Neural crest cell (in vitro differentiated cells): ENCODE data around the gene LRRC9. TPM values are rescaled to one million over a fixed set of nuclear protein-coding genes. Genes with fewer than 3 reads are reported as not detected.

Source experiments
- DNase-seq: peaks from one replicate; pipeline ENCODE4 v3.0.0; 2021; ENCODE audit warnings: low read depth, mixed read lengths, low spot score
- H3K27ac Mint-ChIP-seq: one replicate; pipeline ENCODE4 v1.8.0; 2021; ENCODE audit warnings: mild to moderate bottlenecking, mixed read lengths; ENCODE audit not compliant: unreplicated experiment
- H3K27me3 Mint-ChIP-seq: 2 replicates; pipeline ENCODE4 v1.8.0; 2021; ENCODE audit warnings: low read depth, mild to moderate bottlenecking, mixed read lengths
- H3K36me3 Mint-ChIP-seq: 2 replicates; pipeline ENCODE4 v1.8.0; 2021; ENCODE audit warnings: low read depth, mild to moderate bottlenecking, mixed read lengths
- H3K4me1 Mint-ChIP-seq: 2 replicates; pipeline ENCODE4 v1.8.0; 2021; ENCODE audit warnings: mixed read lengths
- H3K4me3 Mint-ChIP-seq: one replicate; pipeline ENCODE4 v1.8.0; 2021; ENCODE audit warnings: mild to moderate bottlenecking, mixed read lengths
- H3K9me3 Mint-ChIP-seq: 2 replicates; pipeline ENCODE4 v1.8.0; 2021; ENCODE audit warnings: mixed read lengths
- CTCF ChIP-seq: fragments of 200-600 bp; sonication (generic); conservative IDR thresholded peaks from 2 replicates; pipeline ENCODE4 v1.5.0; 2021; ENCODE audit warnings: antibody characterized with exemption, mild to moderate bottlenecking
- total RNA-seq: library from RNA; stranded (reverse); gene quantifications from 2 replicates; pipeline ENCODE4 v1.2.1, GENCODE V29; 2021

LRRC9 gene
- total RNA-seq, 1 donor from 2014 or later, result 1.0 TPM

DNA sequence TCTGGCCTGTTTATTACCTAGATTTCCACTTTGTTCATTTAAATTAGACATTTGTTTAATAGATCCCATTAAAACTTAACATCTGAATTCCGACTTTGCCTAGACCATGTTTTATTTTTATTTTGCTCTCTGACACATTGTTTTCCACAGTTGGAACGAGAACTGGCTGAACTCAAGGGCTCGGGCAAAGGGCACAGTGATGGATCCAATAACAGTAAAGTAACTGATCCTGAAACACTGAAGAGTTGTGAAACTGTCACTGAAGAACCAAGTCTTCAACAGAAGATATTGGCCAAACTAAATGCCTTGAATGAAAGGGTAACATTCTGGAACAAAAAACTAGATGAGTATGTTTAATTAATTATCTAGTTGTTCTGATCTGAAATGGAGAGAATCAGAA, 39.7 kb downstream of the LRRC9 start:
- Mint-ChIP-seq H3K4me3 (no peak overlapping the region), H3K9me3 (peaks cover 7% of the 10 kb centered on the region), H3K36me3 (peaks cover 29% of the 10 kb centered on the region), H3K4me1 (no peaks in the 10 kb centered on the region), H3K27me3 (no peaks in the 10 kb centered on the region), H3K27ac (no peak overlapping the region)
- DNase-seq, result no peak
- TF ChIP-seq CTCF, result no peak

DNA sequence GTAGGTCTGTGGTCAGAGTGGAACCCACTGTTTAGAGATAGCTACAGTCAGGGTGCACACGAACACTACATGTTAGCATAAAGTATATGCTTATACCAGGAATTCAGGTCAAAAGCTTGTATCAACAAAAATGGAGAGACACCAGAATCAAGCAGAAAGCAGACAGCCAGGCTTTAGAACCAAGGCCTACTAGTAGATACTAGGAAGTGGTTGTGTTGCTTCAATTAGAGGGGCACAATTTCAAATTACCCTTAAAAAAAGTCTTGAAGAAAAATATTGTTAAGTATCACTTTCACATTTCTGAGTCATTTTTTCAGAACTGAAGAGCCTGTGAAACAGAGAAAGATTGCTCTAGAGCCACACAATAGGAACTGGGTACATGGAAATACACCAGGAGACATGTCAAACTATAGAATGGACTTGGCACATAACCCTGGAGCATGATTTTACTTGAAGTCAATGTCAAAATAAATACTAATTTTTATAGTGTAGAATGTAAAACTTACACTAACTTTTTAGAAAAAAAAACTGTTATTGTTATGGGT, 41.6 kb downstream of the LRRC9 start:
- no peak overlapping the region for H3K27ac Mint-ChIP-seq
- peaks cover 6% of the 10 kb centered on the region for H3K9me3 Mint-ChIP-seq
- H3K4me1 Mint-ChIP-seq, result peaks cover 8% of the 10 kb centered on the region
- TF ChIP-seq CTCF, result no peak
- DNase-seq, result no peak
- H3K4me3 Mint-ChIP-seq, result no peak overlapping the region
- peaks cover 16% of the 10 kb centered on the region for H3K36me3 Mint-ChIP-seq
- H3K27me3 Mint-ChIP-seq, result no peaks in the 10 kb centered on the region

DNA sequence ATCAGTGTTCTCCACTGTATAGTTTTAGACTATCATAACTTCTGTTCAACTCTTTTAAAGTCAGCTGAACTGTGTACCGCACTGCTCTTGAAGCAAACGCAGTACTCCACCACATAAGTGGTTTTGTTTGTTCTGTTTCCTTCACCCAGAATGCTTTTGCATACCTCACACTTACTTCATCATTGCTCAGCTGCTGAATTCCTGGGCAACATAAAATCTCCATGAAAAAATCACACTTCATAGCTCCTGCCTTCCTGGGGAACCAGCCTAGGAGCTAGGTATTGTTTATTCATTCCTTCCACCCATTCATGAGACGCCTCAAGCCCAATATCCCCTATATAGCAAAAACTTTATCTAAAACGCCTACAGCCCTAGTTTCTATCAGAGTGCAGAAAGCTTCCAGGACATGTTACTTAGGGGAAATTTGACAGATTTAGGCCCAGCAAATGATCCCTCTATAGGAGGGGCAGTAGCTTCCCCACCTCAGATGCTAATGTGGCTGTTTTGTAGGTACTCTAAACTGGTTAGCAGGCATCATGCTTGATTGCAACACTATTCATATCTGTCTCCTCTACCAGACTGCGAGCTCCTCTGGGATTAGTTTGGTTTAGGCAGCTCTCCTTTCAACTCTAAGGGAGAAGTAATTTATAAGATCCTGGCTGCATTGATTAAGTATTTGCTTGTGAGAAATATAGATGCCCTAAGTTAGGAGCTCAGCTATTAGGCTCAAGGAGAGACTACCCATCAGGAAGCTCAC, 44.5 kb downstream of the LRRC9 start:
- peak overlapping the region; percentile 85 for H3K4me3 Mint-ChIP-seq
- no peak for DNase-seq
- no peak overlapping the region for H3K27ac Mint-ChIP-seq
- no peaks in the 10 kb centered on the region for H3K27me3 Mint-ChIP-seq
- no peaks in the 10 kb centered on the region for H3K9me3 Mint-ChIP-seq
- peaks cover 6% of the 10 kb centered on the region for H3K36me3 Mint-ChIP-seq
- no peak for TF ChIP-seq CTCF
- H3K4me1 Mint-ChIP-seq, result peaks cover 8% of the 10 kb centered on the region

DNA sequence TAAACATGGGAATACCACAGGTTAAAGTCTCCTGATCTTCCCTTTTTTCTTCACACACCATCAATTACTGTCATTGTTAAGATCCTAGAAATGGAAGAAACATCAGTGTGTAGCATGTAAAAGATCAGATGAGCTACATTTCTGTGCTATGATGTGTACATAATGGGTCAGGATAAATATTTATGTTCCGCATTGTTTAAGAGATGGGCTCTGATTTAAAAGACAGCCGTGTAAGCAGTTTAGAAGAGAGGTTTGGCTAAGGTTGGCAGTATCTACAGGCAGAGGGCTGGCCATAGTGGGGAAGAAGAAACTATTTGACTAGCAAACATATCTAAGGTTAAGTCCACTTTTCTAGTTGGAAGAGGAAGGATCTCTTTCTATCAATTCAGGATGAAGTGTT, 49.4 kb downstream of the LRRC9 start:
- no peak for DNase-seq
- H3K4me3 Mint-ChIP-seq, result no peak overlapping the region
- peaks cover 13% of the 10 kb centered on the region for H3K4me1 Mint-ChIP-seq
- no peak for TF ChIP-seq CTCF
- H3K9me3 Mint-ChIP-seq, result peaks cover 5% of the 10 kb centered on the region
- H3K36me3 Mint-ChIP-seq, result peaks cover 3% of the 10 kb centered on the region
- no peaks in the 10 kb centered on the region for H3K27me3 Mint-ChIP-seq
- no peak overlapping the region for H3K27ac Mint-ChIP-seq

- no peaks in the 10 kb centered on the region for H3K4me1 Mint-ChIP-seq
- H3K36me3 Mint-ChIP-seq, result no peaks in the 10 kb centered on the region
- DNase-seq, result no peak
- no peak overlapping the region for H3K4me3 Mint-ChIP-seq
- no peak overlapping the region for H3K27ac Mint-ChIP-seq
- no peaks in the 10 kb centered on the region for H3K9me3 Mint-ChIP-seq
- no peaks in the 10 kb centered on the region for H3K27me3 Mint-ChIP-seq
- TF ChIP-seq CTCF, result no peak
Observed at GRCh38 chr14:59981564-59981963, 61.6 kb downstream of the LRRC9 start.
